ENCODE data around the gene KLHL33.

GRCh38 chr14:20383032-20383431 is 52.9 kb downstream of the KLHL33 start:
- TF ChIP-seq, protein P1, sequence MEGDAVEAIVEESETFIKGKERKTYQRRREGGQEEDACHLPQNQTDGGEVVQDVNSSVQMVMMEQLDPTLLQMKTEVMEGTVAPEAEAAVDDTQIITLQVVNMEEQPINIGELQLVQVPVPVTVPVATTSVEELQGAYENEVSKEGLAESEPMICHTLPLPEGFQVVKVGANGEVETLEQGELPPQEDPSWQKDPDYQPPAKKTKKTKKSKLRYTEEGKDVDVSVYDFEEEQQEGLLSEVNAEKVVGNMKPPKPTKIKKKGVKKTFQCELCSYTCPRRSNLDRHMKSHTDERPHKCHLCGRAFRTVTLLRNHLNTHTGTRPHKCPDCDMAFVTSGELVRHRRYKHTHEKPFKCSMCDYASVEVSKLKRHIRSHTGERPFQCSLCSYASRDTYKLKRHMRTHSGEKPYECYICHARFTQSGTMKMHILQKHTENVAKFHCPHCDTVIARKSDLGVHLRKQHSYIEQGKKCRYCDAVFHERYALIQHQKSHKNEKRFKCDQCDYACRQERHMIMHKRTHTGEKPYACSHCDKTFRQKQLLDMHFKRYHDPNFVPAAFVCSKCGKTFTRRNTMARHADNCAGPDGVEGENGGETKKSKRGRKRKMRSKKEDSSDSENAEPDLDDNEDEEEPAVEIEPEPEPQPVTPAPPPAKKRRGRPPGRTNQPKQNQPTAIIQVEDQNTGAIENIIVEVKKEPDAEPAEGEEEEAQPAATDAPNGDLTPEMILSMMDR (IDR thresholded peaks at IDR 0.05) = no peak
- TF ChIP-seq POLR2A (IDR thresholded peaks at IDR 0.05) = no peak

All from sigmoid colon (tissue), 3 donors.